ENCODE results near the gene SMARCB1. TPM values are rescaled to one million over a fixed set of nuclear protein-coding genes. Genes with fewer than 3 reads are reported as not detected.

Gene SMARCB1
- total RNA-seq, 1 donor from 2014 or later = 99.8 TPM

DNA sequence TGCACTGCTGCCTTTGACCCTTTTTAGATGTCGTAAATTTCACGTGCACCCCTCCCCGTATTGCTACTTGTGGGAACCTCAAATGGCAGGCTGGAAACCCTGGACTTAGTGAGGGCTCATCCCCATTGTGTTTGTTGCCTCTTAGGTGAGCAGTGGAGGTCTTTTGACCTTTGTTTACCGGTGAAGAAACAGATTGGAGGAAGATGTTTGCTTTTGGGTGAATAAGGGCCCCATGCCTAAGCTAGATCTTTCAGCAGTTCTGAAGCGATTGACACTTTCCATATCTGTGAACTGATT, 782 bp downstream of the SMARCB1 start:
- Mint-ChIP-seq H3K9me3 (no peaks in the 10 kb centered on the region), H3K4me3 (peak overlapping the region; percentile 92), H3K36me3 (ENCODE audit: low read depth) (peaks cover 15% of the 10 kb centered on the region), H3K27me3 (ENCODE audit: insufficient read depth) (peaks cover 2% of the 10 kb centered on the region), H3K4me1 (ENCODE audit: low read depth) (peaks cover 40% of the 10 kb centered on the region), H3K27ac (peak overlapping the region; percentile 77)
- no peak for DNase-seq (ENCODE audit: low spot score)
- intact Hi-C loops (cut with micrococcal nuclease) = loop anchor here (1.0 to 5.0 kb wide), 8 partner anchors 15 to 126 kb away; partner anchors contain the start of genes CHCHD10, DERL3, MIF and MMP11

DNA sequence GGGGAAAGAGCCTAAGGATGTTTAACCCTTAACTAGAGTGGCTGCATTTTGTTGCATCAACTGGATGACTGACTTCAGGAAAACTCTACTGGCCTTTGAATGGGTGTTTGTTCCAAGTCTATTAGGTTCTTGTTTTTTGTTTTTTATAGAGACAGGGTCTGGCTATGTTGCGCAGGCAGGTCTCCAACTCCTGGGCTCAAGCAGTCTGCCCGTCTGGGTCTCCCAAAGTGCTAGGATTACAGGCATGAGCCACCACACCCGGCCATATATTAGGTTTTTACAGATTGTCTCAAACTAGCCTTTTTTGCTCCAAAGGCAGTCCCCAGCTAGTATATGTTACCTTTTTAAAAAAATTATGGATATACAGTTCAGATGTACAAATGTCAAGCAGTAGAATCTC, 1.1 kb downstream of the SMARCB1 start:
- Mint-ChIP-seq H3K27me3 (ENCODE audit: insufficient read depth) (peaks cover 2% of the 10 kb centered on the region), H3K4me3 (peak overlapping the region; percentile 92), H3K27ac (peak overlapping the region; percentile 77), H3K36me3 (ENCODE audit: low read depth) (peaks cover 15% of the 10 kb centered on the region), H3K4me1 (ENCODE audit: low read depth) (peaks cover 44% of the 10 kb centered on the region), H3K9me3 (no peaks in the 10 kb centered on the region)
- no peak for DNase-seq (ENCODE audit: low spot score)
- intact Hi-C loops (cut with micrococcal nuclease) = loop anchor here (1.0 to 5.0 kb wide), 8 partner anchors 16 to 125 kb away; partner anchors contain the start of genes CHCHD10, DERL3, MIF and MMP11

DNA sequence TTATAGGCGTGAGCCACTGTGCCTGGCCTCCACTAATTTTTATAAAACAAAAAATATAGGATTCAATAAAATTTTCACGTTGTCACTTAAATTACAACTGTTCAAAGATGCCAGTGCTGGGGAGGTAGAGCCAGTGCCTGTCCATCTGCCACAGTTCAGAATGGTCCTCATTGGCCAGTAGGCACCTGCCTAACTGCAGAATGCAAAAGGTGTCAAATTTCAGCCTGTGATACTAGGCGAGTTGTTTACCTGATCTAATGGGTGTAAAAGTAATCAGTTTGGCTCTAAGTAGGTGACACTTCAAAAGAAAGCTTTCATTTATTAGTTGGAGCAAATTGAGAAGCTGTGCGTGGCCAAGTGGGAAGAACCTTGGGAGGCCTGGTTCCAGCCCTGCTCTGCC, 2.4 kb downstream of the SMARCB1 start:
- H3K36me3 Mint-ChIP-seq (ENCODE audit: low read depth) = peaks cover 21% of the 10 kb centered on the region
- peak overlapping the region; percentile 70 for H3K4me3 Mint-ChIP-seq
- peaks cover 48% of the 10 kb centered on the region for H3K4me1 Mint-ChIP-seq (ENCODE audit: low read depth)
- no peak for DNase-seq (ENCODE audit: low spot score)
- intact Hi-C loops (cut with micrococcal nuclease) = loop anchor here (5.0 kb wide), 1 partner anchor 37 kb away; the partner anchor contains the start of genes VPREB3 and ZNF70
- no peak overlapping the region for H3K27ac Mint-ChIP-seq
- peaks cover 2% of the 10 kb centered on the region for H3K27me3 Mint-ChIP-seq (ENCODE audit: insufficient read depth)
- H3K9me3 Mint-ChIP-seq = no peaks in the 10 kb centered on the region

DNA sequence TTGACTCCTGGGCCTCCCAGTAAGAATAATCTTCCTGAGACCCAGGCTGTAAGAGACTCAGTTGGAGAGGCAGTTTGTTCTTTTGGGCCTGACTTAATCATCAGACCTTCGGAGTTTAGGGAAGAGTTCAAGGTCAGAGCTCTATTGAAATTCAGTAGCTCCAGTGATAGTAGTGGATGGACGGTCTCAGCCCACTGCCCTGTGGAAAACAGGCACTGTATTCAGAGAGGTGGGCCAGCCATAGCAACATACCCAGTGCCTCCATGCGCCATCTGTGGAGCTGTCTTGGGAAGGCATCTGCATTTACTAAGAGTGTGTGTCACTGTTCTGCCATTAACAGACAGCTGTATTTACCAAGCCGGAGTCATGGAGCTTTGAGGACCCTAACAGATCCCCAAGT, 2.9 kb downstream of the SMARCB1 start:
- intact Hi-C loops (cut with micrococcal nuclease) = loop anchor here (5.0 kb wide), 1 partner anchor 37 kb away; the partner anchor contains the start of genes VPREB3 and ZNF70
- no peaks in the 10 kb centered on the region for H3K9me3 Mint-ChIP-seq
- no peak for DNase-seq (ENCODE audit: low spot score)
- peaks cover 43% of the 10 kb centered on the region for H3K4me1 Mint-ChIP-seq (ENCODE audit: low read depth)
- no peak overlapping the region for H3K27ac Mint-ChIP-seq
- H3K4me3 Mint-ChIP-seq = peak overlapping the region; percentile 70
- peaks cover under 1% of the 10 kb centered on the region for H3K27me3 Mint-ChIP-seq (ENCODE audit: insufficient read depth)
- H3K36me3 Mint-ChIP-seq (ENCODE audit: low read depth) = peaks cover 21% of the 10 kb centered on the region

DNA sequence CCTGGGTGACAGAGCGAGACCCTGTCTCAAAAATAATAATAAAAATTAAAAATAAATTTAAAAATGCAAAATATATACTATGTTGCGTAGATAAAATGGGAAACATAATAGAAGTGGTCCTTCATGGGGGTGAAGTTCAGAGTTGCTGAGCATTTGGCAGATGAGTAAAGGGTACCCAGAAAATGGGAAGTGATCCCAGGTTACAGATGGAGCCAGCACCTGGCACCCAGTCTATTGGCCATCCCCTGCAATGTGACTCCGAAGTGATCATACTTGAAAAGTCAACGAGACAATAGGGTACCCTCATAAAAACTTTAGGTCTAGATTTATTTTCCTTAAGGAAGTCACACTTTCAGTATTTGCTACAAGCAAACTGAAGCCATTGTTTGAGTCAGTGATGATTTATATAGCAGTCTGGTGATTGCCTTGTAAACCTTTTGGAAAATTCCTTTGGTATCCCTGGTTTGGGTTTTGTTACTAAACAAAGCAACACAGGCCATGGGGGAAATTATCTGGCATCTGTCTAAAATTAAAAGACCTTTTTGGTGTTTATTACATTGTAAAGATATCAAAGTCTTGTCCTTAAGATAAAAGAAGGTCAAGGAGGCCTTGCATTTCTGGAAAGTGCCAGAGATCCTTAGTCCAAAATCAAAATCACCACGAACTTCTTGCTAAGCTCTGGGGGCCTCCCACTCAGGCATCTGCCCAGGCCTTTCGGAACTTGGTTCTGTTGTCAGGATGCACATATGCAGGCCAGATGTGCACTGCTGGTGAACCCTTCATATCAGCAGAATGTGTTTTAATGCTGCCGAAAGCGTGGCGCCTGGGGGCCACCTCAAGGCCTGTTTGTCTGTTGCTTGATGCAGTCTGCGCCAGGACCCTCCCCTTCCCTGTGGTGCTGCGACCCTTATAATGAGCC, 4.3 kb downstream of the SMARCB1 start:
- Mint-ChIP-seq H3K36me3 (ENCODE audit: low read depth) (peaks cover 23% of the 10 kb centered on the region), H3K27ac (no peak overlapping the region), H3K27me3 (ENCODE audit: insufficient read depth) (no peaks in the 10 kb centered on the region), H3K4me1 (ENCODE audit: low read depth) (peaks cover 42% of the 10 kb centered on the region), H3K9me3 (no peaks in the 10 kb centered on the region), H3K4me3 (no peak overlapping the region)
- DNase-seq (ENCODE audit: low spot score) = no peak
- intact Hi-C loops (cut with micrococcal nuclease) = no loop called here

DNA sequence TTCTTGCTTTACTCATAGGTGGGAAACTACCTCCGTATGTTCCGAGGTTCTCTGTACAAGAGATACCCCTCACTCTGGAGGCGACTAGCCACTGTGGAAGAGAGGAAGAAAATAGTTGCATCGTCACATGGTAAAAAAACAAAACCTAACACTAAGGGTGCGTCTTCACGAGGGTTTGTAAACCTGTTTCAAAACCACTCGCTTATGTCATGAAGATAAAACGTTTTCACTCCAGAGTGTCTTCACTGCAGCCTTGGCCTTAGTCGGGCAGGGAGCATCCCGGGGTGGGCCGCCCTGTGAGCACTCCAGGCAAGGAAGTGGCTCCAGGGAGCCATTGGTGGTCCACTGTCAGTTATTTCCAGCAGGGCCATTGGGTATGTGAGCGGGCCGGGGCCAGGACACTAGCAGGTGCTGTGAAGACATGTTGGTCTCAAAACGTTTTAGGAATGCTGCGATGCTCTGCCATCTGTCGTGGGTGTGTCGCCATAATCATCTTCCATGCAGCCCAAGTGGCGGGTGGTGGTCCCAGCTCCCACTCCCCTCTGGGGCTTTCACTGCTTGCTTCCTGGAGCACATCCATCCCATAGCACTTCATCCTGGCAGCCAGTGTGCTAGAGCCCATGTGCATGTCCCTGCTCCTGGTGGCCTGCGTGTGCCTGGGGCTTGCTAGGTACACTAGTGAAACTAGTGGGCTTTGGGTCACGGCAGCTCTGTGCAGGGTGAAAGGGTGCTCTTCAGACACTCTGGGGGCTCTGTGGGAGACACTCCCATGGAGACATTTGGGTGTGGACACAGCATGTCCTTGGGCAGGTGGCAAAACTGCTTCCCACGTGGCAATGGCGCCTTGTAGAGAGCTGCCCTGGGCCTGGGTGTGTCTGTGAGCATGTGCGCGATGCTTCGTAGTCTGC, 5.2 kb downstream of the SMARCB1 start:
- no peaks in the 10 kb centered on the region for H3K9me3 Mint-ChIP-seq
- H3K36me3 Mint-ChIP-seq (ENCODE audit: low read depth) = peaks cover 30% of the 10 kb centered on the region
- peaks cover 36% of the 10 kb centered on the region for H3K4me1 Mint-ChIP-seq (ENCODE audit: low read depth)
- H3K27me3 Mint-ChIP-seq (ENCODE audit: insufficient read depth) = no peaks in the 10 kb centered on the region
- no peak overlapping the region for H3K4me3 Mint-ChIP-seq
- no peak for DNase-seq (ENCODE audit: low spot score)
- intact Hi-C loops (cut with micrococcal nuclease) = no loop called here
- H3K27ac Mint-ChIP-seq = no peak overlapping the region

DNA sequence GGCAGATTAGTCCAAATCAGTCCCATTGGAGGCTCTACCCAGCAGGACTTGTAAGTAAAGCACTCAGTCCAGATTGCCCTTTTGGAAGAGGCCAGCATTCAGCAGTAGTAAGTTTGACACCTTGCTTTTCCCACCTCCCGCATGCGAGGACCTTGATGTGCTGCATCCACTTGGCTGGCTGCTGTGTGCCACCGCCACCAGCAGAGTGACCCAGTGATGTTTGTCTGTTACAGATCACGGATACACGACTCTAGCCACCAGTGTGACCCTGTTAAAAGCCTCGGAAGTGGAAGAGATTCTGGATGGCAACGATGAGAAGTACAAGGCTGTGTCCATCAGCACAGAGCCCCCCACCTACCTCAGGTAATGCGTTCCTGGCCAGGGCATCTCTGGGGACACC, 6.6 kb downstream of the SMARCB1 start:
- no peak for DNase-seq (ENCODE audit: low spot score)
- H3K4me3 Mint-ChIP-seq = no peak overlapping the region
- peaks cover 34% of the 10 kb centered on the region for H3K36me3 Mint-ChIP-seq (ENCODE audit: low read depth)
- no peaks in the 10 kb centered on the region for H3K9me3 Mint-ChIP-seq
- intact Hi-C loops (cut with micrococcal nuclease) = no loop called here
- no peak overlapping the region for H3K27ac Mint-ChIP-seq
- no peaks in the 10 kb centered on the region for H3K27me3 Mint-ChIP-seq (ENCODE audit: insufficient read depth)
- H3K4me1 Mint-ChIP-seq (ENCODE audit: low read depth) = peaks cover 25% of the 10 kb centered on the region

DNA sequence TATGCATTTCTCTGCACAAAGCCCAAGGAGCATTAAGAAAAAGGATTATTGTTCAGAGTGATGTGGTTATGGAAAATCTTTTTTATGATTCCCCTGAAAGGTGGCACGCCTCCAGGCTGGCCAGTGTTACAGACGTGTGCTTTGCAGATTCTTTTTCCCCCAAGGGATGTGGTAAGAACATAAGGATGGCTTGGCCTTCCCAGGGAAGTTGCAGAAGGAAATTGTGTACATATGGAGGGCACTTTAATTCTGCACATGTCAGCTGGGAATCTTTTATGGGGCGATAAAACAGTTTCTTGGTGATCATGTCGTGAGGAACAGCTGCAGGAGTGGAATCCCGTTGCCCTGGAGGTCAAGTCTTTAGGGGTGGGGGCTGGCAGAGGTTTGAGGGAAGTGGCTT, 9.7 kb downstream of the SMARCB1 start:
- no peak overlapping the region for H3K4me3 Mint-ChIP-seq
- peaks cover 14% of the 10 kb centered on the region for H3K4me1 Mint-ChIP-seq (ENCODE audit: low read depth)
- no peak overlapping the region for H3K27ac Mint-ChIP-seq
- no peak for DNase-seq (ENCODE audit: low spot score)
- H3K27me3 Mint-ChIP-seq (ENCODE audit: insufficient read depth) = no peaks in the 10 kb centered on the region
- intact Hi-C loops (cut with micrococcal nuclease) = no loop called here
- no peaks in the 10 kb centered on the region for H3K9me3 Mint-ChIP-seq
- H3K36me3 Mint-ChIP-seq (ENCODE audit: low read depth) = peaks cover 37% of the 10 kb centered on the region

DNA sequence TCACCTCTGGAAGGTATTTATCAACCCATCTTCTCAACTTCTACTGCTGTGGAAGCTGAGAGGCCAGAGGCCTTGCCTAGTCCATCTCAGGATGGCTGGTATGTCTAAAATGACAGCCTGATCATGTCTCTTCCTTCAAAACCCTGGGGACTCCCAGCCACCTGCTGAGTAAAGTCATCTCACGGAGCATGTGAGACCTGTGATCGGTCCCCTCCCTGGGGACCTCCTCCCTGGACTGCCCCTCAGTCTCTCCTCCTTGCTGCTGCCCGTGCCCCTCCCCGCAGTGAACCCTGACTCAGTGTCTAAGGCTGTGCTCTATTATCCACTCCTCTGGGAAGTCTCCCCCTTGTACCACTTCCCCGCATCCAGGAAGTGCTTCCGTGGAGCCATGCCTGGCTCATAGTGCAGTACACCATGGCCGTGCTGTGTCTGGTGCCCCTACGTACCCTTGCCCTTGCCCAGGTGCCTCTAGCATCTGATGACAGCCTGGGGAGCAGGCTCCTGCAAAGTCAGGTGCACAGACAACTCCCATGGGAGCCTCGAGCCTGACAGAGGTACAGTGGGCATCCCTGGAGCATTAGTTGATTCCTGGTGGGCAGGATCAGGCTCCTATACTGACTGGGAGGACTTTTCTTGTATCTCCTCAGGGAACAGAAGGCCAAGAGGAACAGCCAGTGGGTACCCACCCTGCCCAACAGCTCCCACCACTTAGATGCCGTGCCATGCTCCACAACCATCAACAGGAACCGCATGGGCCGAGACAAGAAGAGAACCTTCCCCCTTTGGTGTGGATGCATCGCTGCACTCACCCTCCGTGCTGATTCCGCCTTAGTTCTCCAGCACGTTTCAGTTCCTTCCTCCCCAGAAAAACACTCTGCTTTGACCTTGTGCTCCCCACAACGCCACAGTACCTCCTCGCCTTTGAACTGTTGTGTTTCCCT, 13.8 kb downstream of the SMARCB1 start:
- no peaks in the 10 kb centered on the region for H3K27me3 Mint-ChIP-seq (ENCODE audit: insufficient read depth)
- H3K36me3 Mint-ChIP-seq (ENCODE audit: low read depth) = peaks cover 40% of the 10 kb centered on the region
- no peaks in the 10 kb centered on the region for H3K4me1 Mint-ChIP-seq (ENCODE audit: low read depth)
- no peak for DNase-seq (ENCODE audit: low spot score)
- no peak overlapping the region for H3K27ac Mint-ChIP-seq
- intact Hi-C loops (cut with micrococcal nuclease) = no loop called here
- H3K4me3 Mint-ChIP-seq = no peak overlapping the region
- H3K9me3 Mint-ChIP-seq = no peaks in the 10 kb centered on the region

DNA sequence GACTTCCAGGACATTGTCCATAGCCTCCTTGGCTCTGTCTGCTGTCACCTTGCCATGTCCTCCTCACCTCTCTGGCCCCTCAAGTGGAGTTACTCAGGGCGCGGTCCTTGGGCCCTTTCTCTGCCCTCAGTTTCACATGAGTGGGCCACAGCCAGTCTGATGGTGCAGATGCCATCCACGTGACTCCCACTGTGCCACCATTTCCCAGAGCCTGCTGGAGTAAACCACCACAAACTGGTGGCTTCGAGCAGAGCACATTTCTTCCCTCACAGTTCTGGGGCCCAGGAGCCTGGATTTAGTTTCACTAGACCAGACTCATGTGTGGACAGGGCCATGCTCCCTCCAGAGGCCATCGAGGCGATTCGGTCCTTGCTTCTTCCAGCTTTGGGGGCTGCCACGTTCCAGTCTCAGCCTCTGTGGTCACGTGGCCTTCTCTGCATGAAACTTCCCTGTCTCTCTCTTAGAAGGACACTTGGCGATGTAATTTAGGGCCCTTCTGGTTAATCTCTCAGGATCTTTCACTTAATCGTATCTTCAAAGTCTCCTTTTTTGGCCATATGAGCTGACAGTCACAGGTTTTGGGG, 14.6 kb downstream of the SMARCB1 start:
- no peaks in the 10 kb centered on the region for H3K9me3 Mint-ChIP-seq
- H3K36me3 Mint-ChIP-seq (ENCODE audit: low read depth) = peaks cover 40% of the 10 kb centered on the region
- no peak overlapping the region for H3K27ac Mint-ChIP-seq
- intact Hi-C loops (cut with micrococcal nuclease) = no loop called here
- H3K4me3 Mint-ChIP-seq = no peak overlapping the region
- H3K4me1 Mint-ChIP-seq (ENCODE audit: low read depth) = no peaks in the 10 kb centered on the region
- H3K27me3 Mint-ChIP-seq (ENCODE audit: insufficient read depth) = no peaks in the 10 kb centered on the region
- no peak for DNase-seq (ENCODE audit: low spot score)

DNA sequence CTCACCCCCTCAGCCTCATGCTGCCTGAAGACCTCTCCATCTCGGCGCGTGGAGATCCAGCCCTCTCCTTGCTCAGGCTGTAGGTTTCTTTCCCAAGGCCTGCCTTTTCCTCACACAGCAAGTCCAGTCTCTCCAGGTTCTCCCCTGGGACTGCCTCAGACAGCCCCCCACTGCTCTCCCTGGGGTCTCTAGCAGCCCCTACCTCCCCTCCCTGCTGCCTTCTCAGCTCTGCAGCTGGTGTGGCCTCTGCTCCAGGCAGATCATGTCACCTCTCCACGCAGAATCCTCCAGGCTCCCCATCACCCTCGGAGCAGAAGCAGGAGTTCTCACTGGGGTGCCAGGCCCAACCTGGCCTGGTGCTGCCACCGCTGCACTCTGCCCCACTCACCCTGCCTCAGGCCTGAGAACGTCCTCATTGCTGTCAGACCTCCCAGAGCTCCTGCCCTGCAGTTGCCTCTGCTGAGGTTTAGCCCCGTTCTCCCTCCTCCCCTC, 15.2 kb downstream of the SMARCB1 start:
- Mint-ChIP-seq H3K9me3 (no peaks in the 10 kb centered on the region), H3K27me3 (ENCODE audit: insufficient read depth) (no peaks in the 10 kb centered on the region), H3K27ac (no peak overlapping the region), H3K4me3 (no peak overlapping the region), H3K4me1 (ENCODE audit: low read depth) (no peaks in the 10 kb centered on the region), H3K36me3 (ENCODE audit: low read depth) (peaks cover 38% of the 10 kb centered on the region)
- DNase-seq (ENCODE audit: low spot score) = no peak
- intact Hi-C loops (cut with micrococcal nuclease) = no loop called here

Measured in activated T-helper 1 cell treated with anti-CD3 and anti-CD28 coated beads, Interleukin-12 subunit alpha, Interleukin-12 subunit beta, Interleukin-2, Interleukin-4 antibody, amounts not matched to agents 30 ng/mL and 10 ng/mL and 1 ng/mL, durations not matched to agents 14 hours and 24 hours and 36 hours (primary cell).